ENCODE data around the gene MRPS11. TPM values are rescaled to one million over a fixed set of nuclear protein-coding genes. Genes with fewer than 3 reads are reported as not detected.

MRPS11 gene
- total RNA-seq, 2 donors from 2014 or later: 35.7 to 36.4 TPM

GRCh38 chr15:88498996-88499395, 31.5 kb downstream of the MRPS11 start:
- intact Hi-C loops (cut with DNase I): no loop called here

GRCh38 chr15:88504445-88504844, 36.9 kb downstream of the MRPS11 start:
- H3K27ac ChIP-seq: no peak overlapping the region
- H3K36me3 ChIP-seq: peaks cover 0 to 4% of the 10 kb centered on the region in 2 donors
- H3K27me3 ChIP-seq (replicated peaks; ENCODE audit: insufficient read depth): no peaks in the 10 kb centered on the region
- TF ChIP-seq POLR2A (IDR thresholded peaks at IDR 0.05): no peak
- TF ChIP-seq POLR2AphosphoS5 (IDR thresholded peaks at IDR 0.05): no peak
- TF ChIP-seq CTCF (IDR thresholded peaks at IDR 0.05): no peak
- intact Hi-C loops (cut with DNase I): no loop called here
- H3K4me1 ChIP-seq (replicated peaks): no peaks in the 10 kb centered on the region
- WGBS: 85% methylated on average over 1 of the region's 1 CpG
- H3K9me3 ChIP-seq: no peaks in the 10 kb centered on the region
- H3K4me3 ChIP-seq: no peak overlapping the region
- DNase-seq (ENCODE audit: low spot score): no peak

More at GRCh38 chr15:88498996-88499395, 31.5 kb downstream of the MRPS11 start:
- Histone ChIP-seq H3K4me3 (no peak overlapping the region), H3K4me1 (replicated peaks) (no peaks in the 10 kb centered on the region), H3K36me3 (no peaks in the 10 kb centered on the region), H3K27ac (no peak overlapping the region), H3K9me3 (no peaks in the 10 kb centered on the region), H3K27me3 (replicated peaks; ENCODE audit: insufficient read depth) (no peaks in the 10 kb centered on the region)
- 85% methylated on average over 3 of the region's 3 CpGs for WGBS
- DNase-seq (ENCODE audit: low spot score): no peak
- no peak for TF ChIP-seq POLR2A (IDR thresholded peaks at IDR 0.05)
- no peak for TF ChIP-seq POLR2AphosphoS5 (IDR thresholded peaks at IDR 0.05)
- no peak for TF ChIP-seq CTCF (IDR thresholded peaks at IDR 0.05)

- no peak overlapping the region for H3K27ac ChIP-seq
- peaks cover 0 to 4% of the 10 kb centered on the region in 2 donors for H3K36me3 ChIP-seq
- no peak for TF ChIP-seq POLR2AphosphoS5 (IDR thresholded peaks at IDR 0.05)
- no peak for TF ChIP-seq POLR2A (IDR thresholded peaks at IDR 0.05)
- no peak for TF ChIP-seq CTCF (IDR thresholded peaks at IDR 0.05)
- no peaks in the 10 kb centered on the region for H3K9me3 ChIP-seq
- H3K4me1 ChIP-seq (replicated peaks): no peaks in the 10 kb centered on the region
- no peak overlapping the region for H3K4me3 ChIP-seq
- intact Hi-C loops (cut with DNase I): no loop called here
- WGBS: 96% methylated on average over 2 of the region's 2 CpGs
- H3K27me3 ChIP-seq (replicated peaks; ENCODE audit: insufficient read depth): no peaks in the 10 kb centered on the region
- DNase-seq (ENCODE audit: low spot score): no peak
These were observed 38.2 kb downstream of the MRPS11 start for GRCh38 chr15:88505721-88506120.

- H3K9me3 ChIP-seq: no peaks in the 10 kb centered on the region
- H3K4me1 ChIP-seq (replicated peaks): no peaks in the 10 kb centered on the region
- no peak for DNase-seq (ENCODE audit: low spot score)
- intact Hi-C loops (cut with DNase I): no loop called here
- no peak for TF ChIP-seq POLR2A (IDR thresholded peaks at IDR 0.05)
- TF ChIP-seq CTCF (IDR thresholded peaks at IDR 0.05): no peak
- no peak for TF ChIP-seq POLR2AphosphoS5 (IDR thresholded peaks at IDR 0.05)
- H3K27ac ChIP-seq: no peak overlapping the region
- H3K36me3 ChIP-seq: peaks cover 0 to 4% of the 10 kb centered on the region in 2 donors
- no peaks in the 10 kb centered on the region for H3K27me3 ChIP-seq (replicated peaks; ENCODE audit: insufficient read depth)
- H3K4me3 ChIP-seq: no peak overlapping the region
These were observed 39.1 kb downstream of the MRPS11 start for GRCh38 chr15:88506628-88507027.

- H3K9me3 ChIP-seq: no peaks in the 10 kb centered on the region
- H3K4me1 ChIP-seq (replicated peaks): no peaks in the 10 kb centered on the region
- H3K27me3 ChIP-seq (replicated peaks; ENCODE audit: insufficient read depth): no peaks in the 10 kb centered on the region
- no peak for DNase-seq (ENCODE audit: low spot score)
- WGBS: 95% methylated on average over 4 of the region's 4 CpGs
- TF ChIP-seq CTCF (IDR thresholded peaks at IDR 0.05) (no peak), POLR2AphosphoS5 (IDR thresholded peaks at IDR 0.05) (no peak), POLR2A (IDR thresholded peaks at IDR 0.05) (no peak)
- no peak overlapping the region for H3K4me3 ChIP-seq
- intact Hi-C loops (cut with DNase I): no loop called here
- no peak overlapping the region for H3K27ac ChIP-seq
- peaks cover 0 to 4% of the 10 kb centered on the region in 2 donors for H3K36me3 ChIP-seq
These were observed 41.8 kb downstream of the MRPS11 start for GRCh38 chr15:88509321-88509720.

Measured in prostate gland (tissue), 2 donors.